BLaER1 treated with 17β-estradiol and CSF1 and Interleukin-3, amounts not matched to agents 10 nM and 100 nM (cell line): ENCODE results near the gene LKAAEAR1.
"Not testable (repeated sequence)": the region's sequence is repeated elsewhere in the genome, so short reads cannot be mapped to it uniquely, and the experiment has no call there.

Source experiments
- H3K27ac ChIP-seq, 11 experiments: shearing (Covaris generic); formaldehyde crosslinking; 2 replicates each; pipeline ENCODE4 v1.8.1; 2022
- H3K27me3 ChIP-seq, 11 experiments: shearing (Covaris generic); formaldehyde crosslinking; 2 replicates each; pipeline ENCODE4 v1.8.1; 2022
- H3K36me3 ChIP-seq, 11 experiments: shearing (Covaris generic); formaldehyde crosslinking; 2 replicates each; pipeline ENCODE4 v1.8.1; 2022
- H3K4me1 ChIP-seq, 10 experiments: shearing (Covaris generic); formaldehyde crosslinking; 2 replicates each; pipeline ENCODE4 v1.8.1; 2022
- H3K4me2 ChIP-seq, 11 experiments: shearing (Covaris generic); formaldehyde crosslinking; 2 replicates each; pipeline ENCODE4 v1.8.1; 2022
- H3K4me3 ChIP-seq, 10 experiments: shearing (Covaris generic); formaldehyde crosslinking; 2 replicates each; pipeline ENCODE4 v1.8.1; 2022
- H3K9ac ChIP-seq, 11 experiments: shearing (Covaris generic); formaldehyde crosslinking; 2 replicates each; pipeline ENCODE4 v1.8.1; 2022
- H3K9me3 ChIP-seq, 11 experiments: shearing (Covaris generic); formaldehyde crosslinking; replicated peaks in 1 of 11; 2 replicates each; pipeline ENCODE4 v1.8.1; 2022
- H4K20me1 ChIP-seq, 11 experiments: shearing (Covaris generic); formaldehyde crosslinking; 2 replicates each; pipeline ENCODE4 v1.8.1; 2022
- Cebpa-rat ChIP-seq, 11 experiments: shearing (Covaris generic); IDR thresholded peaks; 2 replicates each; pipeline ENCODE4 v1.8.1; 2022

The LKAAEAR1 gene, protein sequence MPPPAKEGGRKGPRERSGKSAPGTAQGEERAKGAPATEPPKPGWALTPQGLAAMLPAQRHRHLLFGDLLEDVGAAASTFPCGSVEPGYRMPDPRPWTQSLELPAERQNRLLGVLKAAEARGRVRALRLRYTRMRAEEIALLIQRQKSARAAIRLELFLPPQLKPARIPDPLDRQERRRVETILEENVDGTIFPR

GRCh38 chr20:64083804-64084684 lies at the start of gene LKAAEAR1:
TSS of gene LKAAEAR1 (minus strand) at chr20:64084398. CDS start at chr20:64084219, 179 bp downstream.
- Histone ChIP-seq H3K27me3 (peaks cover 35 to 53% (median 46%) of the 10 kb centered on the region in 11 experiments), H3K4me1 (peaks cover 38 to 48% (median 44%) of the 10 kb centered on the region in 10 experiments), H3K9ac (peak within 1 kb of the TSS; percentile 44 to 75 (median 68); a peak in 20 of 22 replicates), H3K4me2 (peak within 1 kb of the TSS; percentile 91 to 100 (median 99)), H3K27ac (peak within 1 kb of the TSS in 2 of 11 experiments; percentile 27 to 35; a peak in 7 of 22 replicates), H3K36me3 (peaks cover 0 to 5% (median 0%) of the 10 kb centered on the region in 11 experiments; a peak in 3 of 22 replicates), H3K4me3 (peak within 1 kb of the TSS; percentile 52 to 76 (median 68)), H4K20me1 (peaks cover 0 to 38% (median 17%) of the 10 kb centered on the region in 11 experiments; a peak in 17 of 22 replicates), H3K9me3 (peaks cover 14 to 26% (median 24%) of the 10 kb centered on the region in 11 experiments)
- no peak for TF ChIP-seq Cebpa-rat (IDR thresholded peaks at IDR 0.05)

DNA sequence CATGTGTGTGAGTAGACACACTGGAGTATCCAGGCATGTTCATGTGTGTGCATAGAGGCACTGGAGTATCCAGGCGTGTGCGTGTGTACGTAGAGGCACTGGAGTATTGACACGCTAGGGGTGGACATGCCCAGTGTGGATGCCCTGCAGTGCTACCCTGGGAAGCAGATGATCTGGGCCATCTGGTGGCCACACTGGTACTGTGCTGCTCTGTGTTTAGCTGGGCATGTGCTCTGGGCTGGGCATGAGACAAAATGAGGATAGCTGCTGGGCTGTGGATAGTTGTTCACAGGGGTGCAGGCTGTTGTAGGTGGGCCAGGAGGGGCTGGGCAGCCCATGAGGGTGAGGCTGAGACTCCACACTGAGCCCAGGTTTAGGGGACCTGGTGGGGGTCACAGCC lies 47.2 kb upstream of the LKAAEAR1 start:
- Histone ChIP-seq H3K4me2 (no peak overlapping the region), H3K9me3 (peaks cover 0 to 5% (median 0%) of the 10 kb centered on the region in 11 experiments; a peak in 1 of 22 replicates), H3K36me3 (no peaks in the 10 kb centered on the region), H4K20me1 (peaks cover 0 to 5% (median 0%) of the 10 kb centered on the region in 11 experiments; a peak in 2 of 22 replicates), H3K27ac (no peak overlapping the region), H3K4me1 (no peaks in the 10 kb centered on the region), H3K27me3 (peaks cover 0 to 6% (median 0%) of the 10 kb centered on the region in 11 experiments; a peak in 3 of 22 replicates), H3K4me3 (no peak overlapping the region), H3K9ac (no peak overlapping the region)
- TF ChIP-seq Cebpa-rat (IDR thresholded peaks at IDR 0.05) = no peak

- peaks cover 0 to 5% (median 0%) of the 10 kb centered on the region in 11 experiments; a peak in 2 of 22 replicates for H4K20me1 ChIP-seq
- TF ChIP-seq Cebpa-rat (IDR thresholded peaks at IDR 0.05) = no peak
- no peak overlapping the region for H3K4me2 ChIP-seq
- no peaks in the 10 kb centered on the region for H3K36me3 ChIP-seq
- no peaks in the 10 kb centered on the region for H3K4me1 ChIP-seq
- H3K9me3 ChIP-seq = peaks cover 0 to 5% (median 0%) of the 10 kb centered on the region in 11 experiments; a peak in 1 of 22 replicates
- peaks cover 0 to 6% (median 0%) of the 10 kb centered on the region in 11 experiments; a peak in 3 of 22 replicates for H3K27me3 ChIP-seq
- H3K9ac ChIP-seq = no peak overlapping the region
- no peak overlapping the region for H3K27ac ChIP-seq
- H3K4me3 ChIP-seq = no peak overlapping the region
These were observed 46.7 kb upstream of the LKAAEAR1 start for GRCh38 chr20:64130876-64131275.

GRCh38 chr20:64130271-64130670 lies 46.1 kb upstream of the LKAAEAR1 start:
- H4K20me1 ChIP-seq = peaks cover 0 to 5% (median 0%) of the 10 kb centered on the region in 11 experiments; a peak in 2 of 22 replicates
- H3K27me3 ChIP-seq = peaks cover 0 to 6% (median 0%) of the 10 kb centered on the region in 11 experiments; a peak in 3 of 22 replicates
- no peak overlapping the region for H3K27ac ChIP-seq
- H3K9ac ChIP-seq = no peak overlapping the region
- TF ChIP-seq Cebpa-rat (IDR thresholded peaks at IDR 0.05) = no peak
- H3K9me3 ChIP-seq = peaks cover 0 to 5% (median 0%) of the 10 kb centered on the region in 11 experiments; a peak in 1 of 22 replicates
- H3K4me1 ChIP-seq = no peaks in the 10 kb centered on the region
- H3K36me3 ChIP-seq = no peaks in the 10 kb centered on the region
- H3K4me2 ChIP-seq = no peak overlapping the region
- no peak overlapping the region for H3K4me3 ChIP-seq

DNA sequence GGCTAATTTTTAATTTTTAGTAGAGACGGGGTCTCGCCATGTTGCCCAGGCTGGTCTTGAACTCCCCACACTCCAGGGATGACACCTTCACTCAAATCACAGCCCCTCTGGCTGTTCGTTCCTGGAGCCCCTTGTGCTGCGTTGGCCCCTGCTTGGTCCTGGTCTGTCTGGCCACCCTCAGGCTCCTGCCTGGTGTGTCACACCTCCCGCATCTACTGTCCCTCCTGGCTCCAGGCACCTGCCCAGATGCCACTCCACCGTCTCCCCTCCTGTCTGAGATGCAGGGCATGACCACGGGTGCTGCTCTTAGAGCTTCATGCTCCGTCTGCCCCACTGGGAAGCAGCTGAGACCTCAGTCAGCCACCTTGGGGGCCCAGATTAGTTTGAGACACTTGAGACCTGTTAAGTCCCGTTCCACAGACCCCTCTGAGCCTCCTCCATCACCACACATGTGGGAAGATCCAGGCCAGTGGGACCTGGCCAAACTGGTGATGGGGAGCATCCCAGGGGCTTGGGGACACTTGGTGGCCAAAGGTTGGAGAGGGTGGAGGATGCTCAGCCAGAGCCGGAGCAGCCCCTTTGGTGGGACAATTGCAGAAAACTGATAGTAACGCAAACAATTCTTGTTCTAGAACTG lies 45.1 kb upstream of the LKAAEAR1 start:
- no peak for TF ChIP-seq Cebpa-rat (IDR thresholded peaks at IDR 0.05)
- no peak overlapping the region for H3K9ac ChIP-seq
- peaks cover 0 to 5% (median 0%) of the 10 kb centered on the region in 11 experiments; a peak in 1 of 22 replicates for H3K9me3 ChIP-seq
- no peaks in the 10 kb centered on the region for H3K4me1 ChIP-seq
- H3K27ac ChIP-seq = no peak overlapping the region
- H3K36me3 ChIP-seq = no peaks in the 10 kb centered on the region
- H3K27me3 ChIP-seq = peaks cover 0 to 6% (median 0%) of the 10 kb centered on the region in 11 experiments; a peak in 3 of 22 replicates
- H3K4me2 ChIP-seq = no peak overlapping the region
- H4K20me1 ChIP-seq = peaks cover 0 to 5% (median 0%) of the 10 kb centered on the region in 11 experiments; a peak in 2 of 22 replicates
- H3K4me3 ChIP-seq = no peak overlapping the region

DNA sequence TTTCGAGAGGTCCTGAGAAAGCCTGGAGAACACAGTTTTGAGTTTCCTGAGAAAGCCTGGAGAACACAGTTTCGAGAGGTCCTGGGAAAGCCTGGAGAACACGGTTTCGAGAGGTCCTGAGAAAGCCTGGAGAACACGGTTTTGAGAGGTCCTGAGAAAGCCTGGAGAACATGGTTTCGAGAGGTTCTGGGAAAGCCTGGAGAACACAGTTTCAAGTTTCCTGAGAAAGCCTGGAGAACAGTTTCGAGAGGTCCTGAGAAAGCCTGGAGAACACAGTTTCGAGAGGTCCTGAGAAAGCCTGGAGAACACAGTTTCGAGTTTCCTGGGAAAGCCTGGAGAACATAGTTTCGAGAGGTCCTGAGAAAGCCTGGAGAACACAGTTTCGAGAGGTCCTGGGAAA lies 39.3 kb upstream of the LKAAEAR1 start:
- not testable (repeated sequence) for H4K20me1 ChIP-seq, H3K4me3 ChIP-seq, H3K27ac ChIP-seq, H3K4me2 ChIP-seq, H3K36me3 ChIP-seq, H3K9ac ChIP-seq, H3K9me3 ChIP-seq, H3K27me3 ChIP-seq
- H3K4me1 ChIP-seq = peaks cover 0 to 25% (median 22%) of the 10 kb centered on the region in 10 experiments; a peak in 17 of 20 replicates

- H3K36me3 ChIP-seq, H4K20me1 ChIP-seq, H3K4me2 ChIP-seq, H3K4me3 ChIP-seq, H3K9me3 ChIP-seq, H3K27me3 ChIP-seq, H3K27ac ChIP-seq, H3K9ac ChIP-seq: not testable (repeated sequence)
- H3K4me1 ChIP-seq = peaks cover 0 to 25% (median 22%) of the 10 kb centered on the region in 10 experiments; a peak in 17 of 20 replicates
These were observed 38.7 kb upstream of the LKAAEAR1 start for GRCh38 chr20:64122927-64123326.

DNA sequence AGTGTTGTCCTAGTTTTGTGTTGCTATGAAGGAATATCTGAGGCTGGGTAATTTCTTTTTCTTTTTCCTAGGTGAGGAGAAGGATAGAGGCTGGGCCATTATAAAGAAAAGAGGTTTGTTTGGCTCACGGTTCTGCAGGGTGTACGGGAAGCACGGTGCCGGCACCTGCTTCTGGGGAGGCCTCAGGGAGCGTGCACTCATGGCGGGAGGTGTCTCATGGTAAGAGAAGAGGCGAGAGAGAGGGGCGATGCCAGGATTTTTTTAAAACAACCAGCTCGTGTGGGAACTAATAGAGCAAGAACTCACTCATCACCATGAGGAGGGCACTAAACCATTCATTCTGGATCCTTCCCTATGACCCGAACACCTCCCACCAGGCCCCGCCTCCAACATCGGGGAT lies 37.4 kb upstream of the LKAAEAR1 start:
- no peaks in the 10 kb centered on the region for H3K9me3 ChIP-seq
- peaks cover 0 to 25% (median 22%) of the 10 kb centered on the region in 10 experiments; a peak in 17 of 20 replicates for H3K4me1 ChIP-seq
- H3K27me3 ChIP-seq = peaks cover 0 to 7% (median 0%) of the 10 kb centered on the region in 11 experiments; a peak in 2 of 22 replicates
- H3K27ac ChIP-seq = no peak overlapping the region
- peak overlapping the region in 6 of 11 experiments; percentile 18 to 86 (median 76); a peak in 10 of 22 replicates for H3K4me2 ChIP-seq
- H4K20me1 ChIP-seq = peaks cover 0 to 4% (median 0%) of the 10 kb centered on the region in 11 experiments; a peak in 1 of 22 replicates
- no peaks in the 10 kb centered on the region for H3K36me3 ChIP-seq
- no peak overlapping the region for H3K4me3 ChIP-seq
- TF ChIP-seq Cebpa-rat (IDR thresholded peaks at IDR 0.05) = no peak
- peak overlapping the region in 3 of 11 experiments; percentile 6 to 35 (median 32); a peak in 2 of 22 replicates for H3K9ac ChIP-seq
